CD4-positive, alpha-beta T cell treated with Interleukin-21 for 1 hour (primary cell): ENCODE data around the gene FOXI2.

ENCODE experiments used
- DNase-seq: peaks from one replicate; pipeline ENCODE4 v3.0.0-alpha.2; 2020

The FOXI2 gene

GRCh38 chr10:127744956-127745355 is 8.0 kb downstream of the FOXI2 start:
- DNase-seq: no peak

- no peak for DNase-seq
Measured at GRCh38 chr10:127745861-127746260, 8.9 kb downstream of the FOXI2 start.

- DNase-seq: no peak
Measured at GRCh38 chr10:127755753-127756152, 18.8 kb downstream of the FOXI2 start.

GRCh38 chr10:127756264-127756663 is 19.3 kb downstream of the FOXI2 start:
- DNase-seq: no peak

- no peak for DNase-seq
Measured at GRCh38 chr10:127757033-127757432, 20.0 kb downstream of the FOXI2 start.

- DNase-seq: no peak
Measured at GRCh38 chr10:127759276-127759675, 22.3 kb downstream of the FOXI2 start.

- no peak for DNase-seq
Measured at GRCh38 chr10:127762925-127763324, 25.9 kb downstream of the FOXI2 start.

- no peak for DNase-seq
Measured at GRCh38 chr10:127774766-127775559, 38.0 kb downstream of the FOXI2 start.

- no peak for DNase-seq
Measured at GRCh38 chr10:127776816-127777215, 39.8 kb downstream of the FOXI2 start.

GRCh38 chr10:127781412-127781811 is 44.4 kb downstream of the FOXI2 start:
- DNase-seq: no peak

- DNase-seq: no peak
Measured at GRCh38 chr10:127787873-127788272, 50.9 kb downstream of the FOXI2 start.

- DNase-seq: no peak
Measured at GRCh38 chr10:127790066-127790624, 53.2 kb downstream of the FOXI2 start.
